Calu3 (cell line): ENCODE results near the gene ALDH1L2. TPM values are rescaled to one million over a fixed set of nuclear protein-coding genes. Genes with fewer than 3 reads are reported as not detected.
A peak's percentile ranks its signal among the peaks of the same experiment; 100 is the strongest.

Experiments used
- BruUV-seq: library from RNA; stranded (reverse); fragments of 400-500 nt; replicated peaks from 2 replicates; lab custom pipeline; 2021; lab: Mats Ljungman, UMichigan
- CTCF ChIA-PET: fragments of 300-600 bp; sonication (Branson Sonifier 250); formaldehyde crosslinking; loops from one replicate; lab custom pipeline; 2022; ENCODE audit warnings: antibody characterized with exemption; lab: Charles Lee
- DNase-seq: peaks from one replicate; pipeline ENCODE4 v3.0.0; 2022
- H3K27ac Mint-ChIP-seq: one replicate; pipeline ENCODE4 v1.8.0; 2022; ENCODE audit warnings: mixed read lengths; ENCODE audit not compliant: unreplicated experiment
- H3K27me3 Mint-ChIP-seq: one replicate; pipeline ENCODE4 v1.8.0; 2022; ENCODE audit warnings: mixed read lengths; ENCODE audit not compliant: unreplicated experiment
- H3K36me3 Mint-ChIP-seq: one replicate; pipeline ENCODE4 v1.8.0; 2022; ENCODE audit warnings: mild to moderate bottlenecking, moderate library complexity, mixed read lengths; ENCODE audit not compliant: insufficient read depth, unreplicated experiment
- H3K4me1 Mint-ChIP-seq: one replicate; pipeline ENCODE4 v1.8.0; 2022; ENCODE audit warnings: mild to moderate bottlenecking, low read depth, mixed read lengths; ENCODE audit not compliant: unreplicated experiment
- H3K4me3 Mint-ChIP-seq: one replicate; pipeline ENCODE4 v1.8.0; 2022; ENCODE audit warnings: mild to moderate bottlenecking, low read depth, moderate library complexity, mixed read lengths; ENCODE audit not compliant: unreplicated experiment
- H3K9me3 Mint-ChIP-seq: one replicate; pipeline ENCODE4 v1.8.0; 2022; ENCODE audit warnings: low read depth, mixed read lengths; ENCODE audit not compliant: unreplicated experiment
- intact Hi-C: fragments of 100-400 bp; cut with micrococcal nuclease; formaldehyde crosslinking; loops from one replicate; pipeline ENCODE4 v1.10.0; 2022; ENCODE audit not compliant: unreplicated experiment
- total RNA-seq: library from RNA; stranded (reverse); gene quantifications from 2 replicates; pipeline ENCODE4 v1.2.3, GENCODE V29; 2022
- TF ChIP-seq, protein P1 (sequence below): fragments of 200-600 bp; IDR thresholded peaks from one replicate; pipeline ENCODE4 v1.8.0; 2022; ENCODE audit warnings: antibody characterized with exemption; ENCODE audit not compliant: unreplicated experiment

ALDH1L2 gene
- total RNA-seq, 1 experiment from 2014 or later, result 19.3 TPM

DNA sequence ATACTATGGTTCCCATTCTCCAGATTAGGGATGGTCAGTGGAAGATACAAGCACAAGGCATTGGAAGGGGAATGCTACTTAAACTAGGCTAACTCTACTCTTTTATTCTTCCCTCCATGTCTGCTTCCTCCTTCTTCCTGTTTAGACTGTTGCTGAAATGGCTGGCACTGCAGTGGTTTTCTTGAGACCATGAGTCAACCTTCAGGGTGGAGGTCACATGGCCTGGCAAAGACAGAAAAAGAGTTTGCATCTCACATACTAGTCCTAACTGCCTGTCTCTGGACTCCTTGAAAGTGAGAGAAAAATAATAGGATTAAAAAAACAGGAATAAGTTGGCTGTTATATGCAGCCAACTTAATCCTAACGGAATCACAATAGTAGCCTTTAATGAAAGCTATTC lies 37.0 kb downstream of the ALDH1L2 start:
- no peak for DNase-seq

DNA sequence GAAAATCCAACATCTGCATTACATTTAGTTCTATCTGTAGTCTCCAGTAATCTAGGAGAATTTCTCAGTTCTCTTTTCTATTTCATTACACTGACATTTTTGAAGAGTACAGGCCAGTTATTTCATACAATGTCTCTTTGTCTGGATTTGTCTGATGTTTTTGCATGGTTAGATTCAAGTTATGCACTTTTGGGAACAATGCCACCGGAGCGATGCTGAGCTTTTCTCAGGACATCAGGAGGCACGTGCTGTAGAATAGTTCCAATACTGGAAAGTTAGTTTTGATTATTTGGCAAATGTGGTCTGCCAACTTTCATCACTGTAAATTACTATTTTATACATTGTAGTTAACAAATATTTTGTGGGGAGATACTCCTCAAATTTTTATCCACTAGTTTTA lies 43.1 kb downstream of the ALDH1L2 start:
- TF ChIP-seq, protein P1, sequence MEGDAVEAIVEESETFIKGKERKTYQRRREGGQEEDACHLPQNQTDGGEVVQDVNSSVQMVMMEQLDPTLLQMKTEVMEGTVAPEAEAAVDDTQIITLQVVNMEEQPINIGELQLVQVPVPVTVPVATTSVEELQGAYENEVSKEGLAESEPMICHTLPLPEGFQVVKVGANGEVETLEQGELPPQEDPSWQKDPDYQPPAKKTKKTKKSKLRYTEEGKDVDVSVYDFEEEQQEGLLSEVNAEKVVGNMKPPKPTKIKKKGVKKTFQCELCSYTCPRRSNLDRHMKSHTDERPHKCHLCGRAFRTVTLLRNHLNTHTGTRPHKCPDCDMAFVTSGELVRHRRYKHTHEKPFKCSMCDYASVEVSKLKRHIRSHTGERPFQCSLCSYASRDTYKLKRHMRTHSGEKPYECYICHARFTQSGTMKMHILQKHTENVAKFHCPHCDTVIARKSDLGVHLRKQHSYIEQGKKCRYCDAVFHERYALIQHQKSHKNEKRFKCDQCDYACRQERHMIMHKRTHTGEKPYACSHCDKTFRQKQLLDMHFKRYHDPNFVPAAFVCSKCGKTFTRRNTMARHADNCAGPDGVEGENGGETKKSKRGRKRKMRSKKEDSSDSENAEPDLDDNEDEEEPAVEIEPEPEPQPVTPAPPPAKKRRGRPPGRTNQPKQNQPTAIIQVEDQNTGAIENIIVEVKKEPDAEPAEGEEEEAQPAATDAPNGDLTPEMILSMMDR, result no peak
- no peaks in the 10 kb centered on the region for H3K9me3 Mint-ChIP-seq
- intact Hi-C loops, result no loop called here
- DNase-seq, result no peak
- H3K27ac Mint-ChIP-seq, result no peak overlapping the region
- H3K36me3 Mint-ChIP-seq, result peaks cover 12% of the 10 kb centered on the region
- peaks cover 18% of the 10 kb centered on the region for H3K4me1 Mint-ChIP-seq
- no peaks in the 10 kb centered on the region for H3K27me3 Mint-ChIP-seq
- BruUV-seq, result no TSS peak
- no peak overlapping the region for H3K4me3 Mint-ChIP-seq
- CTCF ChIA-PET, result no interaction called here

More for the DNA sequence above, 37.0 kb downstream of the ALDH1L2 start:
- intact Hi-C loops, result no loop called here
- H3K27ac Mint-ChIP-seq, result no peak overlapping the region
- peaks cover 13% of the 10 kb centered on the region for H3K36me3 Mint-ChIP-seq
- H3K4me3 Mint-ChIP-seq, result no peak overlapping the region
- no peaks in the 10 kb centered on the region for H3K9me3 Mint-ChIP-seq
- CTCF ChIA-PET, result no interaction called here
- no peaks in the 10 kb centered on the region for H3K4me1 Mint-ChIP-seq
- TF ChIP-seq, protein P1, result no peak
- BruUV-seq, result no TSS peak
- no peaks in the 10 kb centered on the region for H3K27me3 Mint-ChIP-seq

DNA sequence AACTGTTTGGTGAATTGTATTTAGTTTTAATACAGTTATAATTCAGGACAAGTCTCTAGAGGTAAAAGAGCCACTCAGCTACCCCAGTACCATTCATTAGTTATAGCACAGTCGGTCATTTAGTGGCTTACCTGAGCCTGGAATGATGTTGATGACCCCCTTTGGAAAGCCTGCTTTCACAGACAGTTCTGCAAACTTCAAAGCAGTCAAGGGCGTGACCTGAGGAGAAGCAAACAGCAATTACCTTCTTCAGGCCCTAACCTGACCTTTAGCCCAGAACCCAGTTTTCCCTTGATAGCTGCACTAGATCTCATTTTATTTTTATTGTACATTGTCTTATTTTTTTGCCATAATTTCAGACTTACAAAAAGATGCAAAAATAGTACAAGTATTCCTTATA lies 43.8 kb downstream of the ALDH1L2 start:
- CTCF ChIA-PET, result no interaction called here
- Mint-ChIP-seq H3K4me1 (peaks cover 18% of the 10 kb centered on the region), H3K4me3 (no peak overlapping the region), H3K27ac (no peak overlapping the region), H3K36me3 (peaks cover 12% of the 10 kb centered on the region), H3K9me3 (no peaks in the 10 kb centered on the region), H3K27me3 (no peaks in the 10 kb centered on the region)
- no peak for DNase-seq
- intact Hi-C loops, result no loop called here
- TF ChIP-seq, protein P1, result no peak
- BruUV-seq, result no TSS peak

DNA sequence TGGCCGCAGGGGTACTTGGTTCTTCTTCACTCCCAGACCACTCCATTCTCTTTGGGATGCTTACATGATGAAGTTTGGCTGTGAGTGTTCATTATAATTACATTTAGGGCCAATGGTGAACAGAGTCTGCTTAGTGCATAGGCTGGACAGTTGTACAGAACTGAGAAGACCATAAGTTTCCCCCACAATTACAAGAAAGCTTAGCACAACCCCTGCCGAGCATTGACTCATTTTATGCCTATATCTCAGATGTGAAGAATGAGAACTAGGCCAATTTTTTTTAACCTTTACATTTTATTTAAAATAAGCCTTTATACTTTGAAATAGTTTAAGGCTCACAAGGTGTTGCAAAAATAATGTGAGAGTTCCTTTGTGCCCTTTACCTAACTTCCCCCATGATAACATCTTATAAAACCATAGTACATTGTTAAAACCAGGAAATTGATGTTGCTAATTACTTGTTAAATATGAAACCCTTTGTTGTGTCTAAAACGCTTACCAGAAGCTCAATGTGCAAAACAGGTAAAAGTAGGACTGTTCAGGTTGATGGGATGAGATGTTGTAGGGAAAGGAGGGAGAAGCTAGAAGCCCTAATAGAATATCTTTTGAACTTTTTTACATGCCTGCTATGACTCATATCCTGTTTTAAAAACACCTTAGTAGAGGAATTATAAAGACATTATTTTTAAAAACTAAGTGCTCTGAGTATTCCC lies 47.2 kb downstream of the ALDH1L2 start:
- intact Hi-C loops, result no loop called here
- CTCF ChIA-PET, result interaction anchor here (0.7 to 1.1 kb wide), 4 partner anchors 130 to 882 kb away, joined by 3 to 4 read pairs (median 4); no protein-coding TSS in a partner anchor
- DNase-seq, result no peak
- Mint-ChIP-seq H3K27ac (peak overlapping the region; percentile 17), H3K36me3 (peaks cover 23% of the 10 kb centered on the region), H3K9me3 (no peaks in the 10 kb centered on the region), H3K27me3 (no peaks in the 10 kb centered on the region), H3K4me3 (no peak overlapping the region), H3K4me1 (peaks cover 18% of the 10 kb centered on the region)
- TF ChIP-seq, protein P1, result no peak
- no TSS peak for BruUV-seq
